Stimulated activated CD8-positive, alpha-beta memory T cell treated with anti-CD3 and anti-CD28 coated beads, Interleukin-15, amount 100 ng/mL, for 4 hours (primary cell): ENCODE results near the gene BCAR3.
"Not testable (repeated sequence)": the region's sequence is repeated elsewhere in the genome, so short reads cannot be mapped to it uniquely, and the experiment has no call there.

Experiments
- DNase-seq, 2 donors: peaks; one replicate each; pipeline ENCODE4 v3.0.0-alpha.2; 2020; ENCODE audit warnings: low read depth in 2 of 2

Gene BCAR3

GRCh38 chr1:93705892-93706500 lies 24.4 kb upstream of the BCAR3 start:
- DNase-seq: no peak

- DNase-seq: no peak
Observed at GRCh38 chr1:93704052-93704451, 22.4 kb upstream of the BCAR3 start.

GRCh38 chr1:93703643-93704042 lies 22.0 kb upstream of the BCAR3 start:
- DNase-seq: no peak

GRCh38 chr1:93702828-93703183 lies 21.2 kb upstream of the BCAR3 start:
- no peak for DNase-seq

- DNase-seq: no peak
Observed at GRCh38 chr1:93702111-93702827, 20.6 kb upstream of the BCAR3 start.

GRCh38 chr1:93701629-93702028 lies 20.0 kb upstream of the BCAR3 start:
- DNase-seq: no peak

GRCh38 chr1:93700532-93701469 lies 19.2 kb upstream of the BCAR3 start:
- DNase-seq: no peak

GRCh38 chr1:93699503-93700168 lies 18.0 kb upstream of the BCAR3 start:
- DNase-seq: no peak

- no peak for DNase-seq
Observed at GRCh38 chr1:93699049-93699384, 17.4 kb upstream of the BCAR3 start.

- DNase-seq: no peak
Observed at GRCh38 chr1:93698329-93699048, 16.9 kb upstream of the BCAR3 start.

- not testable (repeated sequence) for DNase-seq
Observed at GRCh38 chr1:93697566-93697965, 15.9 kb upstream of the BCAR3 start.

- DNase-seq: no peak
Observed at GRCh38 chr1:93695411-93696005, 13.9 kb upstream of the BCAR3 start.

- DNase-seq: no peak
Observed at GRCh38 chr1:93694819-93695218, 13.2 kb upstream of the BCAR3 start.

- DNase-seq: no peak
Observed at GRCh38 chr1:93694039-93694438, 12.4 kb upstream of the BCAR3 start.

GRCh38 chr1:93692983-93693591 lies 11.4 kb upstream of the BCAR3 start:
- no peak for DNase-seq

- no peak for DNase-seq
Observed at GRCh38 chr1:93692451-93692861, 10.8 kb upstream of the BCAR3 start.

- DNase-seq: no peak
Observed at GRCh38 chr1:93692026-93692425, 10.4 kb upstream of the BCAR3 start.

GRCh38 chr1:93690921-93691789 lies 9.5 kb upstream of the BCAR3 start:
- DNase-seq: no peak

GRCh38 chr1:93690341-93690740 lies 8.7 kb upstream of the BCAR3 start:
- no peak for DNase-seq
